GM19452 (cell line): ENCODE results near the gene PXMP2.
"Not testable (repeated sequence)": the region's sequence is repeated elsewhere in the genome, so short reads cannot be mapped to it uniquely, and the experiment has no call there.

ENCODE experiments used
- ATAC-seq: cut with Tn5 transposase; IDR thresholded peaks from one replicate; pipeline ENCODE4 v1.9.1; 2021; ENCODE audit not compliant: unreplicated experiment

Gene PXMP2

DNA sequence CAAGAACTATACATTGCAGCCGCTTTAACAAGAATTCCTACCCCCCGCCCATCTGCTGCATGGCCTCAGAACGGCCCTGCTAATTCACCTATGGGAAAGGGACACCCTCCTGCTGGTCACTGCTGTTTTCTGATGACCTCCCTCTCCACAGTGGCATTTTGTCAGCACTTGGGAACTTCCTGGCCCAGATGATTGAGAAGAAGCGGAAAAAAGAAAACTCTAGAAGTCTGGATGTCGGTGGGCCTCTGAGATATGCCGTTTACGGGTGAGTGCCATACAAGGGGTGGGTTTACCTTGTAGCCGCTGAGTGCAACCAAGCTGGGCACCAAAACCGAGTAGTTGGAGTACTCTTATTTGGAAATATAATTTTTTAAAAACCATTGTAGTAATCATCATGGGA lies 2.7 kb downstream of the PXMP2 start:
- ATAC-seq = no peak

GRCh38 chr12:132692030-132692429 lies 4.6 kb downstream of the PXMP2 start:
- not testable (repeated sequence) for ATAC-seq

DNA sequence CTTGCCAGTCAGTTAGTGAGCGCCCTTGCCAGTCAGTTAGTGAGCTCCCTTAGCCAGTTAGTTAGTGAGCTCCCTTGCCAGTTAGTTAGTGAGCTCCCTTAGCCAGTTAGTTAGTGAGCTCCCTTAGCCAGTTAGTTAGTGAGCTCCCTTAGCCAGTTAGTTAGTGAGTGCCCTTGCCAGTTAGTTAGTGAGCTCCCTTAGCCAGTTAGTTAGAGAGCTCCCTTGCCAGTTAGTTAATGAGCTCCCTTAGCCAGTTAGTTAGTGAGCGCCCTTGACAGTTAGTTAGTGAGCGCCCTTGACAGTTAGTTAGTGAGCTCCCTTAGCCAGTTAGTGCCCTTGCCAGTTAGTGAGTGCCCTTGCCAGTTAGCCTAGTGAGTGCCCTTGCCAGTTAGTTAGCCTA lies 7.5 kb downstream of the PXMP2 start:
- not testable (repeated sequence) for ATAC-seq

DNA sequence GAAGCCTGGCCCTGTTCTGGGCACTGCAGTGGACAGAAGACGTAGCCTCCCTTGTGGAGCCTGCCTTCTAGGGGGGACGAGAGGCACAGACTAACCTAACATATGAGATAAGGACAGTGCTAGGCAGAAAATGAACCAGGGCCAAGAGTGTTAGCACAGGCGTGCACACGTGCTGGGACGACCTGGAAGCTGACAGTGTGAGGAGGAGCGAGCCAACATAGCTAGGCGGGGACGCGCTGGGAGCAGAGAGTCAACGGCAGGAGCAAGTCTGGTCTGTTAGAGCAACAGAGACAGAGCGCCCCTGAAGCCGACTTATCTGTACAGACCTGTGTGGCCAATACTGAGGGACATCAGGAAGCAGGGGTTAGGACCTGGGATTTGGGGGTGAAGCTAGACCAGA lies 8.0 kb downstream of the PXMP2 start:
- ATAC-seq = no peak

GRCh38 chr12:132698341-132698740 lies 11.0 kb downstream of the PXMP2 start:
- ATAC-seq = no peak

GRCh38 chr12:132700212-132700822 lies 12.9 kb downstream of the PXMP2 start:
- no peak for ATAC-seq

DNA sequence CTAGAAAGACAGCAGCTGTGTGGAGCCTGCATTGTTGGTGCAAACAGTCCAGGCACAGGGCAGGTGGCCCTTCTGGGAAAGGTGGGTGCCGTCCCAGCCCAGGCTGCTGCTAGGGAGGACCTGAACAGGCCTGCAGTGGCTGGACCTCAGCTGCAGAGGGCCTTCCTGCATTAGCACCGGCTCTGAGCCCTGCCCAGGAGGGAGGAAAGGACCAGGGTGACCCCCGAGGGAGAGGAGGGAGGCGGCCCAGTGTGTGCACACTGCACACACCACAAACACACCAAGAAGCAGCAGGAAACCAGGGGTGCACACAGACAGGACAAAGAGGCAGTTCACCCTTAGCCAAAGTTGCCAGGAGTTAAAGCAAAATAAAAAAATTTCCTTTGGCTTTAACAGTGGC lies 15.3 kb downstream of the PXMP2 start:
- ATAC-seq = no peak

DNA sequence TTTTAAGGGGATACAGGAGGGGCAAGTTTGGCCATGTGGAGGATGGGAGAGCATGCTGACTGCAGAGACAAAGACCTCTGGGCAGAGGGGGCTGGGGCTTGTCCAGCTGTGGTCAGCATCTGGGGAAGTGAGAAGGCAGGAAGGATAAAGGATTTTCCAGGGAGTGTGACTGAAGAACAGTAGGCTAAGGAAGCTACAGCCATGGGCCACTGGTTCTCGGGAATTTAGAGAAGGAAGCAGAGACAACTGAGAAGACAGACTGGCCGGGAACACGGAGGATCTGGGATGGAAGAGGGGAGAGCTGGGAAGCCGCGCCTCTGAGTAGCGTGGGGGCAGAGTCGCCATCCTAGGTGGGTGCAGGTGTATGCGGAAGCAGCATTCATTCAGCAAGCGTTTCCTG lies 16.3 kb downstream of the PXMP2 start:
- no peak for ATAC-seq

- no peak for ATAC-seq
Measured at GRCh38 chr12:132707241-132707640, 19.9 kb downstream of the PXMP2 start.

DNA sequence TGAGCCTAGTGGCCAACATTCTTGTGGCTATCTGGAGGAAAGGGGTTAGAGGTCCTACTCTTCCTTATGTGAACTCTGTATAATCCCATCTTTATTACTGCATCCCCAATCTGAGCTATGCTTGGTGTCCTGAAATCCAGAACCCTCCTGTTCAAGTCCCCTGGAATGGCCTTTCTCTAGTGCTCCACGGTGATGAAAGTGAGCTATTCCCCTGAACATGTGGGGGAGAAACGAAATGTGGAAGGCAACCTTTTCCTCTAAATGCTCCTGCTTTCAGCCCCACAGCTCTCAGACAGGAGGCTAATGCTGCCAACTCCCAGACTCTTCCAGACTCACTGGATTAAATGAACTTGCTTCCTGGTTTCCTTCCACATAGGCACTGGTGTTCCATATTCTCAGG lies 20.8 kb downstream of the PXMP2 start:
- ATAC-seq = no peak

GRCh38 chr12:132710043-132710404 lies 22.6 kb downstream of the PXMP2 start:
- ATAC-seq = peak; percentile 31

DNA sequence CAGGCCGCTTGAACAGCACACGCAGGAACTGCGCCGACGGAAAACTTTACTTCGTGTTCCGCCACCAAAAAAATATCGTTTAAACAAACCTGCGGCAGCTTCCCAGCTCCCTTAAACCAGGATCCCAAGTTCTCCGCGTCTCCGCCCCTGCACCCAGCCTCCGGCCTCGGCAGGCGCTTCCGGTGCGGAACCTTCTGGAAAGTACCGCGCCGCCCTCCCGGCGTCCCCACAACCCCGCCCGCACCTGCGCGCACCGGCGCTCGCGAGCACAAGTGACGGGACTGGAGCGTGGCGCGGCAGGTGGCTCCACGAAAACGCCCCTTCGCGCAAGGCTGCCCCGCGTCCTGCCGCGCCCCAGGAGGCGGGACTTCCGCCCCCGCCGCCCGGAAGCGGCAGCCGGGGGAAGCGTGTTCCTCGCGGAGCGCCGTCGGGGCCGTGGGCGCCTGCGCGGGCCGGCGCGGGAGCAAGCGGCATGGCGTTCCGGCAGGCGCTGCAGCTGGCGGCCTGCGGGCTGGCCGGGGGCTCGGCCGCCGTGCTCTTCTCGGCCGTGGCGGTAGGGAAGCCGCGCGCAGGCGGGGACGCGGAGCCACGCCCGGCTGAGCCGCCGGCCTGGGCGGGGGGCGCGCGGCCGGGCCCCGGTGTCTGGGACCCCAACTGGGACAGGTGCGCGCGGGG lies 23.2 kb downstream of the PXMP2 start, which contains the start of gene PGAM5:
TSS of gene PGAM5 (plus strand) at position 438 of the 675 bp plus-strand sequence. CDS start at position 473, 35 bp downstream.
- ATAC-seq = peak; percentile 84

- peak; percentile 15 for ATAC-seq
Measured at GRCh38 chr12:132711080-132711843, 23.9 kb downstream of the PXMP2 start.

DNA sequence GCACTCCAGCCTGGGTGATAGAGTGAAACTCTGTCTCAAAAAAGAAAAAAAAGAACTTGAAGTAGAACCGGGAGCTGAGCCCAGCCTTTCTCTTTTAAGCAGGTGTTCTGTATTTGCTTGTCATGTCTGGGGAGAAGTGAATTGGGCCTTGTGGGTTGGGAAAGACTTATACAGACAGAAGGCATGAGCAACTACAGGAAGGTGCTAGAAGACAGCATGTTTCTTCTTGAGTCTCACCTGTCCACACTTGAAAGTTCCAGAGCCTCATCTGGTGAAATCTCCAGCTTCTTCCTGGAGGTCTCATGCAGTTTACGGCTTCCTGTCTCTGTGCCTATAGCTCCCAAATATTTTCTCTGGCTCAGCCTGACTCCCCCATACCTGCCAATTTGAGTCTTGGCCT lies 25.7 kb downstream of the PXMP2 start:
- no peak for ATAC-seq

DNA sequence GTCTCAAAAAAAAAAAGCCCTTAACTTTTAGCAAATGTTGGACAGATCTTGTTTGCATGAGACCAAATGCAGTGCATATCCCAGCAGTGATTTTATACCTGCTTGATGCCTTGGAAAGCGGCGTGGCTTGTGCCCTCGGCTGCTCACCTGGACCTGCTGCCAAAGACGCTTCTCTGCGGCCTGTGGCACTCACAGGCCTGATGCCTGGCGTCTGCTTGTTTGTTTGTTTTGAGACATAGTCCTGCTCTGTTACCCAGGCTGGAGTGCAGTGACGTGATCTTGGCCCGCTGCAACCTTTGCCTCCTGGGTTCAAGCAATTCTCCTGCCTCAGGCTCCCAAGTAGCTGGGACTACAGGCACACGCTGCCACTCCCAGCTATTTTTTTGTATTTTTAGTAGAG lies 28.5 kb downstream of the PXMP2 start:
- ATAC-seq = no peak

- ATAC-seq = no peak
Measured at GRCh38 chr12:132716356-132716755, 29.0 kb downstream of the PXMP2 start.

- no peak for ATAC-seq
Measured at GRCh38 chr12:132717011-132717410, 29.6 kb downstream of the PXMP2 start.

GRCh38 chr12:132717531-132718387 lies 30.4 kb downstream of the PXMP2 start:
- ATAC-seq = no peak

- no peak for ATAC-seq
Measured at GRCh38 chr12:132718644-132719043, 31.3 kb downstream of the PXMP2 start.

DNA sequence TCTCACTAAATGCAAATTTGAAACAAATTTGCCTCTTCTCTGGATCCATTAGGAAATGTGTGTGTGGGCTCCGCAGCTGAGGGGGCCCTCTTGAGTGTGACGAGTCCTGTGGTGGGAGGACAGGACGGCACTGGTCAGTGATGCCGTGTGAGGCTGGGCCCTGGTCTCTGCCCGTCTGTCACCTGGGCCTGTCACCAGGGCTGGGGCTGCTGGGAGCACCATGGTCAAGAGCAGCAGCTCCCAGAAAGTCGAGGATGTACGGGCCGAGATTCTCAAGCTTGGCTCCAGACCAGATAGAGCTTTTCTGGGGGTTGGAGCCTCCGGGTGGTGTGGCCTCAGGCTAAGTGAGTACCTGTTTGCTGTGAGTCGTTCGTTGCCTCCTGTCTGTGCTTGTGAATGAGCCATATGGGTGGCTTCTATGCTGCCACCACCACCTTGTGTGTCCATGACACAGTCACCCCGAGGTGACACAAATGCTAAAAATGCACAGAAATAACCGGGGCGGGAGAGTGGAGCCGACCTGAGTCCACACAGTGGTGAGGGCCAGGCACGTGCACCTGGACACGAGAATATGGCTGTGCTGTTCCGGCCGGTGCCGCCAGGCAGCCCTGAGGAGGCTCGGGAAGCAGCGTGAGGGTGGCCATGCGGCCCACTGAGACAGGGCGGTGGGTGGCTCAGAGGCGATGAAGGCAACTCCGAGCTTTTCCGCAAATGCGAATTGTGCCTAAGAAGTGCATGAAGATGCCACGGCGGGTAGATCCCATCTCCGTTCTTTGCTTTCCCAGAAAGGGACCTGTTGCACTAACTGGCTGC lies 32.0 kb downstream of the PXMP2 start:
- ATAC-seq = no peak
